Heart left ventricle (tissue), 13 donors: ENCODE measurements around the gene OSGIN1.

Experiments used
- CTCF ChIP-seq, 12 donors: fragments of 200-600 bp; sonication (generic) in 4 of 12; IDR thresholded peaks; one replicate each; pipeline versions ENCODE4 v1.5.0 to v1.8.0; 2018 to 2022; ENCODE audit warnings: antibody characterized with exemption in 12 of 12, mild to moderate bottlenecking in 5 of 12
- POLR2A ChIP-seq, 2 donors: fragments of 450-650 bp; IDR thresholded peaks; one replicate each; pipeline ENCODE4 v1.6.1; 2017; ENCODE audit warnings: antibody characterized with exemption in 2 of 2, mild to moderate bottlenecking in 2 of 2, moderate library complexity in 2 of 2
- donor health status: ischemic (EF 13 %, LVEDD 7.1; RV severe dilation, severe dysfunction).
- donor health status: DM: no; HTN: yes; CAD: no.
- donor health status: DM: no; HTN: no; CAD: no.
- donor health status: ischemic (EF 25% LVEDD 6.9; RV normal size, moderate dysfunction).
- donor health status: ischemic (EF 25% LVEDD 5.7; RV mildly dilated, moderate dysfunction).
- donor health status: ischemic (EF 35%, LVEDD 5.7; RV mildly dilated, moderate dysfunction).
- donor health status: nonischemic (EF 11% LVEDD 7.7; RV severe dilation, severe dysfunction).
- donor health status: DM: yes; HTN: yes; CAD: no.
- donor health status: PGD.
- donor health status: ischemic (EF 29% LVEDD 5.4; RV normal size, mild dysfunction).
- donor health status: nonischemic (EF 23%, LVEDD 6.1; RV moderate dilation, normal function).

- TF ChIP-seq CTCF (IDR thresholded peaks at IDR 0.05) (no peak), POLR2A (IDR thresholded peaks at IDR 0.05) (no peak)
Measured at GRCh38 chr16:83935858-83936255, 17.2 kb upstream of the OSGIN1 start.
